OCI-LY7 (cell line): Measurements from ENCODE around the gene DDIT4. TPM values are rescaled to one million over a fixed set of nuclear protein-coding genes. Genes with fewer than 3 reads are reported as not detected.

Source experiments
- BruUV-seq: library from RNA; stranded (reverse); fragments of 400-500 nt; replicated peaks from 2 replicates; lab custom pipeline; 2021; lab: Mats Ljungman, UMichigan
- CTCF ChIA-PET: fragments of 300-600 bp; sonication (Branson Sonifier 250); formaldehyde crosslinking; loops from one replicate; lab custom pipeline; 2022; ENCODE audit warnings: antibody characterized with exemption; ENCODE audit not compliant: unreplicated experiment; lab: Charles Lee
- POLR2A ChIA-PET: fragments of 300-600 bp; sonication (Branson Sonifier 250); formaldehyde crosslinking; loops from one replicate; lab custom pipeline; 2022; ENCODE audit warnings: antibody characterized with exemption; lab: Charles Lee
- DNase-seq: peaks from one replicate; pipeline ENCODE4 v3.0.0-alpha.2; 2015; ENCODE audit warnings: low spot score
- H2AFZ ChIP-seq: fragments of 200-600 bp; sonication (generic), shearing (Covaris generic); 2 replicates; pipeline ENCODE4 v1.6.1; 2014; ENCODE audit warnings: mild to moderate bottlenecking, antibody characterized with exemption, low read length, moderate library complexity
- H3K27ac ChIP-seq: fragments of 200-600 bp; sonication (generic); 2 replicates; pipeline ENCODE4 v1.5.1; 2014; ENCODE audit warnings: mixed run types, low read depth, mild to moderate bottlenecking, moderate library complexity, low read length, inconsistent platforms; ENCODE audit not compliant: poor library complexity, severe bottlenecking
- H3K36me3 ChIP-seq: fragments of 200-600 bp; sonication (generic); 2 replicates; pipeline ENCODE4 v1.6.1; 2014; ENCODE audit warnings: mild to moderate bottlenecking, antibody characterized with exemption, low read length, moderate library complexity, mixed read lengths; ENCODE audit not compliant: insufficient read depth
- H3K4me1 ChIP-seq: fragments of 200-600 bp; sonication (generic); 2 replicates; pipeline ENCODE4 v1.5.1; 2014; ENCODE audit warnings: mild to moderate bottlenecking, low read length; ENCODE audit not compliant: insufficient read depth, poor library complexity, severe bottlenecking
- H3K4me2 ChIP-seq: fragments of 200-600 bp; sonication (generic); 2 replicates; pipeline ENCODE4 v1.6.1; 2014; ENCODE audit warnings: mild to moderate bottlenecking, low read length
- H3K4me3 ChIP-seq: fragments of 200-600 bp; sonication (generic); 2 replicates; pipeline ENCODE4 v1.5.1; 2014; ENCODE audit warnings: mild to moderate bottlenecking, low read depth, low read length; ENCODE audit not compliant: poor library complexity, severe bottlenecking
- H3K79me2 ChIP-seq: fragments of 200-600 bp; sonication (generic); 2 replicates; pipeline ENCODE4 v1.6.1; 2016; ENCODE audit warnings: low read depth, mild to moderate bottlenecking, low read length, moderate library complexity, mixed read lengths; ENCODE audit not compliant: insufficient read depth
- H3K9me2 ChIP-seq: fragments of 200-600 bp; sonication (generic); 2 replicates; pipeline ENCODE4 v1.6.1; 2016; ENCODE audit warnings: mild to moderate bottlenecking, low read length, mixed read lengths; ENCODE audit not compliant: insufficient read depth
- H3K9me3 ChIP-seq: fragments of 200-600 bp; sonication (generic); 2 replicates; pipeline ENCODE4 v1.6.1; 2014; ENCODE audit warnings: mild to moderate bottlenecking, mixed run types, low read length, mixed read lengths
- H4K20me1 ChIP-seq: fragments of 200-600 bp; sonication (generic); 2 replicates; pipeline ENCODE4 v1.6.1; 2014; ENCODE audit warnings: mild to moderate bottlenecking, antibody characterized with exemption, low read length, moderate library complexity, mixed read lengths; ENCODE audit not compliant: insufficient read depth
- EZH2phosphoT487 ChIP-seq: fragments of 200-600 bp; sonication (generic); IDR thresholded peaks from 2 replicates; pipeline ENCODE4 v1.6.1; 2018; ENCODE audit warnings: low read depth, borderline replicate concordance, mild to moderate bottlenecking, mixed run types, antibody characterized with exemption, low read length, moderate library complexity, mixed read lengths
- intact Hi-C: fragments of 100-400 bp; cut with micrococcal nuclease; formaldehyde crosslinking; loops from one replicate; pipeline ENCODE4 v1.10.0; 2022; ENCODE audit not compliant: unreplicated experiment
- total RNA-seq, 2 experiments: library from RNA; depleted of rRNA in 1 of 2; stranded (reverse); fragments of >200 nt in 1 of 2; shearing (Covaris generic) in 1 of 2; gene quantifications; 2 replicates each; pipeline ENCODE4 v1.2.3, GENCODE V29; 2014 to 2022
- TF ChIP-seq, protein P1 (sequence below): fragments of 200-600 bp; sonication (generic); conservative IDR thresholded peaks from 2 replicates; pipeline ENCODE4 v1.5.1; 2014; ENCODE audit warnings: mild to moderate bottlenecking, antibody characterized with exemption, low read length, moderate library complexity, mixed read lengths

The DDIT4 gene
- total RNA-seq, 2 experiments from 2014 or later: 91.8 to 102 TPM

DNA sequence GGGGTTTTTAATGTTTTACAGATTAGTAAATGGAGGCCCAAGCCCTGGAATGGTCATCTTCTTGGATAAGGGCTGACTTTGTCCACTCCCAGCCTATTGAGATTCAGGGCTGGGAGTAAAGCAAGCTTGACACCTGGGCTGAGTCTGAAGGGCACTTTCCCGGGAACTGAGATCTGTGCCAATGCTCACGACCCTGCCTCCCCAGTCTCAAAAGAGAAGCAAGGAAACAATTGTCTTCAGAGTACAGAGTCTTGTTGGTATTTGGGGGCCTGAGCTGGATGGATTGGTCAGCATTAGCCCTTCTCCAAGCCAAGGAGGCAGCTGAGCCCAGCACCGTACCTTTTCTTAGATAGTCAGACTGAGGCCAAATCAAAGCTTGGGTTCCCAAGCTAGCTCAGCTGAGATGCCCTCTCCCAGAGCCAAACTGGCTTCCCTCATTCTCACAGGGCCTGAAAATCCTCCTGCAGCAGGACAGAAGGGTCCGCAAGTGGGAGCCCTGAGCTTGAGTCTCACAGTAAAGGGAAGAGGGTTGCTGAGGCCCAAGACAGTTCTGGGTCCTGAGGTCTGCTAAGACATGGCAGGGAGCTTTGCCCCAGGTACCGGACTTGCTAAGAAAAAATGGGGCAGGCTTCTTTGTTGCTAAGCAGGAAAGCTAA lies 3.7 kb downstream of the DDIT4 start:
- no peak for TF ChIP-seq EZH2phosphoT487
- TF ChIP-seq, protein P1, sequence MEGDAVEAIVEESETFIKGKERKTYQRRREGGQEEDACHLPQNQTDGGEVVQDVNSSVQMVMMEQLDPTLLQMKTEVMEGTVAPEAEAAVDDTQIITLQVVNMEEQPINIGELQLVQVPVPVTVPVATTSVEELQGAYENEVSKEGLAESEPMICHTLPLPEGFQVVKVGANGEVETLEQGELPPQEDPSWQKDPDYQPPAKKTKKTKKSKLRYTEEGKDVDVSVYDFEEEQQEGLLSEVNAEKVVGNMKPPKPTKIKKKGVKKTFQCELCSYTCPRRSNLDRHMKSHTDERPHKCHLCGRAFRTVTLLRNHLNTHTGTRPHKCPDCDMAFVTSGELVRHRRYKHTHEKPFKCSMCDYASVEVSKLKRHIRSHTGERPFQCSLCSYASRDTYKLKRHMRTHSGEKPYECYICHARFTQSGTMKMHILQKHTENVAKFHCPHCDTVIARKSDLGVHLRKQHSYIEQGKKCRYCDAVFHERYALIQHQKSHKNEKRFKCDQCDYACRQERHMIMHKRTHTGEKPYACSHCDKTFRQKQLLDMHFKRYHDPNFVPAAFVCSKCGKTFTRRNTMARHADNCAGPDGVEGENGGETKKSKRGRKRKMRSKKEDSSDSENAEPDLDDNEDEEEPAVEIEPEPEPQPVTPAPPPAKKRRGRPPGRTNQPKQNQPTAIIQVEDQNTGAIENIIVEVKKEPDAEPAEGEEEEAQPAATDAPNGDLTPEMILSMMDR: no peak
- Histone ChIP-seq H3K4me2 (no peak overlapping the region), H4K20me1 (no peaks in the 10 kb centered on the region), H3K9me3 (no peaks in the 10 kb centered on the region), H3K27ac (no peak overlapping the region), H2AFZ (no peak overlapping the region), H3K79me2 (no peaks in the 10 kb centered on the region), H3K36me3 (peaks cover 19% of the 10 kb centered on the region), H3K4me1 (peaks cover 34% of the 10 kb centered on the region), H3K9me2 (no peaks in the 10 kb centered on the region), H3K4me3 (no peak overlapping the region)
- DNase-seq: no peak
- intact Hi-C loops: no loop called here
- ChIA-PET CTCF (interaction anchor here (0.6 to 1.7 kb wide), 2 partner anchors 13 to 54 kb away, joined by 3 to 6 read pairs; no protein-coding TSS in a partner anchor), POLR2A (interaction anchor here (0.5 to 1.5 kb wide), 8 partner anchors 18 to 52 kb away, joined by 3 to 4 read pairs (median 3); no protein-coding TSS in a partner anchor)
- BruUV-seq: no TSS peak

DNA sequence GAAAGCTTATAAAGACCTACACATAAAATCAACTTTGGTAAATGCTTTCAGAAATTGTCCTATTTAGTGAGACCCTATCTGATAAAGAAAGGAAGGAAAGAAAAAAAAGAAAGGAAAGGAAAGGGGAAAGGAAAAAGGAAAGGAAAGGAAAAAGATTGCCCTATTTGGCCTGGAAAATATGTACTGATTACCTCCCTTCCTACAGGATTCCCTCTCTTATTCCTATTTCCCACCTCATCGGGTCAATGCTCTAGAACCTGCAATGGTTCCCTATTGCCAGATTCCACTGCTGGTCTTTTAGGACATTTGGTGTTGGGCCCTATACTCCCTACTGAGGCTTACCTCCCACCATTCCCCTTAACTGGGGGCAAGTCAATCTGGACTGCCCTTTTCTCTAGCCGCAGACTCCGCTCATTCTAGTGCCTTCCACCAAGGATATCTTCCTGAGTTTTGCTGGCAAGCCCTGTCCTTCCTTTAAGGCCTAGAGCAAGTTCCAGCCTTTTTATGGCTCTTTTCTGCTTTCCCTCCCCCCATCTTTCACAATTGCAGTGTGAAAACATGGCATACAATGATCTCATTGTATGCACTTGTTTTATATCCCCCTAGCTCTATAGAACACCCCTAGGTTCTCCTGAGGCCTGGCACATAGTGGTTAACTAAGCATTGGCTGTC lies 4.4 kb downstream of the DDIT4 start:
- Histone ChIP-seq H4K20me1 (no peaks in the 10 kb centered on the region), H3K27ac (no peak overlapping the region), H3K4me3 (no peak overlapping the region), H2AFZ (no peak overlapping the region), H3K36me3 (peaks cover 19% of the 10 kb centered on the region), H3K4me2 (no peak overlapping the region), H3K9me3 (no peaks in the 10 kb centered on the region), H3K9me2 (no peaks in the 10 kb centered on the region), H3K79me2 (no peaks in the 10 kb centered on the region), H3K4me1 (peaks cover 27% of the 10 kb centered on the region)
- intact Hi-C loops: no loop called here
- BruUV-seq: no TSS peak
- no peak for DNase-seq
- ChIA-PET POLR2A (interaction anchor here (0.5 to 1.5 kb wide), 8 partner anchors 17 to 51 kb away, joined by 3 to 5 read pairs (median 3); no protein-coding TSS in a partner anchor), CTCF (interaction anchor here (0.6 to 1.7 kb wide), 2 partner anchors 14 to 53 kb away, joined by 3 to 6 read pairs; no protein-coding TSS in a partner anchor)
- no peak for TF ChIP-seq EZH2phosphoT487
- TF ChIP-seq, protein P1: no peak
